ENCODE measurements around the gene ALDH1A3.

ALDH1A3 gene

GRCh38 chr15:100909989-100910955, 30.6 kb downstream of the ALDH1A3 start:
- TF ChIP-seq ZNF274 (IDR thresholded peaks at IDR 0.05; ENCODE audit: low read depth, low read length): no peak
- H3K4me3 ChIP-seq (ENCODE audit: low read length): no peak overlapping the region

GRCh38 chr15:100911086-100911485, 31.5 kb downstream of the ALDH1A3 start:
- TF ChIP-seq ZNF274 (IDR thresholded peaks at IDR 0.05; ENCODE audit: low read depth, low read length): no peak
- no peak overlapping the region for H3K4me3 ChIP-seq (ENCODE audit: low read length)

- no peak for TF ChIP-seq ZNF274 (IDR thresholded peaks at IDR 0.05; ENCODE audit: low read depth, low read length)
- H3K4me3 ChIP-seq (ENCODE audit: low read length): no peak overlapping the region
Measured at GRCh38 chr15:100913961-100914360, 34.3 kb downstream of the ALDH1A3 start.

- no peak for TF ChIP-seq ZNF274 (IDR thresholded peaks at IDR 0.05; ENCODE audit: low read depth, low read length)
- H3K4me3 ChIP-seq (ENCODE audit: low read length): no peak overlapping the region
Measured at GRCh38 chr15:100914876-100915275, 35.2 kb downstream of the ALDH1A3 start.

GRCh38 chr15:100918034-100918689, 38.5 kb downstream of the ALDH1A3 start:
- no peak for TF ChIP-seq ZNF274 (IDR thresholded peaks at IDR 0.05; ENCODE audit: low read depth, low read length)
- H3K4me3 ChIP-seq (ENCODE audit: low read length): peak overlapping the region; percentile 78

GRCh38 chr15:100918690-100919480, 39.3 kb downstream of the ALDH1A3 start, which contains the start of gene LRRK1:
LRRK1 (plus strand) TSS chr15:100919357; CDS start chr15:100924633, 5,276 bp downstream.
- TF ChIP-seq ZNF274 (IDR thresholded peaks at IDR 0.05; ENCODE audit: low read depth, low read length): no peak
- peak within 1 kb of the TSS; percentile 78 for H3K4me3 ChIP-seq (ENCODE audit: low read length)

GRCh38 chr15:100919481-100920405, 40.1 kb downstream of the ALDH1A3 start:
- TF ChIP-seq ZNF274 (IDR thresholded peaks at IDR 0.05; ENCODE audit: low read depth, low read length): no peak
- H3K4me3 ChIP-seq (ENCODE audit: low read length): peak overlapping the region; percentile 78

GRCh38 chr15:100920516-100921135, 41.0 kb downstream of the ALDH1A3 start:
- TF ChIP-seq ZNF274 (IDR thresholded peaks at IDR 0.05; ENCODE audit: low read depth, low read length): no peak
- peak overlapping the region; percentile 78 for H3K4me3 ChIP-seq (ENCODE audit: low read length)

- no peak for TF ChIP-seq ZNF274 (IDR thresholded peaks at IDR 0.05; ENCODE audit: low read depth, low read length)
- peak overlapping the region; percentile 38; the same call in 1 of the 2 replicates for H3K4me3 ChIP-seq (ENCODE audit: low read length)
Measured at GRCh38 chr15:100922192-100923040, 42.8 kb downstream of the ALDH1A3 start.

GRCh38 chr15:100923076-100923475, 43.4 kb downstream of the ALDH1A3 start:
- no peak for TF ChIP-seq ZNF274 (IDR thresholded peaks at IDR 0.05; ENCODE audit: low read depth, low read length)
- peak overlapping the region; percentile 38; the same call in 1 of the 2 replicates for H3K4me3 ChIP-seq (ENCODE audit: low read length)

GRCh38 chr15:100923902-100924301, 44.3 kb downstream of the ALDH1A3 start:
- TF ChIP-seq ZNF274 (IDR thresholded peaks at IDR 0.05; ENCODE audit: low read depth, low read length): no peak

GRCh38 chr15:100924436-100924835, 44.8 kb downstream of the ALDH1A3 start:
- no peak overlapping the region for H3K4me3 ChIP-seq (ENCODE audit: low read length)
- no peak for TF ChIP-seq ZNF274 (IDR thresholded peaks at IDR 0.05; ENCODE audit: low read depth, low read length)

More at GRCh38 chr15:100923902-100924301, 44.3 kb downstream of the ALDH1A3 start:
- no peak overlapping the region for H3K4me3 ChIP-seq (ENCODE audit: low read length)

All from GM08714 (cell line).